Activated B cell treated with CpG ODN at 0.5 μM for 24 hours (primary cell): ENCODE data around the gene WDFY4. TPM values are rescaled to one million over a fixed set of nuclear protein-coding genes. Genes with fewer than 3 reads are reported as not detected.

Experiments used
- ATAC-seq: fragments of 200-7000 bp; cut with Tn5 transposase; one replicate; pipeline ENCODE4 v1.10.0; 2021; ENCODE audit warnings: low read depth, mild to moderate bottlenecking, moderate library complexity
- CTCF ChIA-PET: fragments of 350-600 bp; sonication (Branson Sonifier 250); formaldehyde crosslinking; loops from one replicate; lab custom pipeline; 2021; ENCODE audit warnings: antibody characterized with exemption; lab: Charles Lee
- POLR2A ChIA-PET: fragments of 350-600 bp; sonication (Branson Sonifier 250); formaldehyde crosslinking; loops from one replicate; lab custom pipeline; 2021; ENCODE audit warnings: antibody characterized with exemption; lab: Charles Lee
- DNase-seq: peaks from one replicate; pipeline ENCODE4 v3.0.0; 2022
- H3K27ac Mint-ChIP-seq: one replicate; pipeline ENCODE4 v1.8.0; 2020; ENCODE audit warnings: mixed read lengths
- H3K27me3 Mint-ChIP-seq: one replicate; pipeline ENCODE4 v1.8.0; 2021; ENCODE audit warnings: mixed read lengths
- H3K36me3 Mint-ChIP-seq: one replicate; pipeline ENCODE4 v1.8.0; 2021; ENCODE audit warnings: low read depth, mixed read lengths
- H3K4me1 Mint-ChIP-seq: one replicate; pipeline ENCODE4 v1.8.0; 2021; ENCODE audit warnings: mixed read lengths
- H3K4me3 Mint-ChIP-seq: one replicate; pipeline ENCODE4 v1.8.0; 2020; ENCODE audit warnings: mild to moderate bottlenecking, mixed read lengths
- H3K9me3 Mint-ChIP-seq: one replicate; pipeline ENCODE4 v1.8.0; 2020; ENCODE audit warnings: mixed read lengths
- intact Hi-C: fragments of 100-400 bp; cut with micrococcal nuclease; formaldehyde crosslinking; loops from one replicate; pipeline ENCODE4 v1.15.1; 2024
- total RNA-seq: library from RNA; stranded (reverse); gene quantifications from 2 replicates; pipeline ENCODE4 v1.2.3, GENCODE V29; 2022
- TF ChIP-seq, protein P1 (sequence below): fragments of 200-600 bp; IDR thresholded peaks from one replicate; pipeline ENCODE4 v1.8.0; 2022; ENCODE audit warnings: antibody characterized with exemption, mild to moderate bottlenecking

The WDFY4 gene
- total RNA-seq, 1 donor from 2014 or later = 488 TPM

DNA sequence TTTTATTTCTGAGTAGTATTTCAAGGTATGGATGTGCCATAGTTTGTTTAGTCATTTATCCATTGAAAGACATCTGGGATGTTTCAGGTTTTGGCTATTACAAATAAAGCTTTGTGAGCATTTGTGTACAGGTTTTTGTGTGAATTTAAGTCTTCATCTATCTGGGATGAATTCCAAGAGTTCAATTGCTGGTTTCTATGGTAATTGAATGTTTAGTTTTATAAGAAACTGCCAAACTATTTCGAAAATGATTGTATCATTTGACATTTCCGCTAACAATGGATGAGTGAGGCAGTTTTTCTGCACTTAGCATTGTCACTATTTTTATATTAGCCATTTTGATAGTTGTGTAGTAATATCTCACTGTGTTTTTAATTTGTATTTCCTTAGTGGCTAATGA is 99.4 kb downstream of the WDFY4 start:
- DNase-seq (no peak), ATAC-seq (no peak)
- Mint-ChIP-seq H3K27me3 (no peaks in the 10 kb centered on the region), H3K9me3 (no peaks in the 10 kb centered on the region), H3K36me3 (peaks cover 81% of the 10 kb centered on the region), H3K4me3 (no peak overlapping the region), H3K27ac (no peak overlapping the region), H3K4me1 (no peaks in the 10 kb centered on the region)
- ChIA-PET POLR2A (no interaction called here), CTCF (no interaction called here)
- intact Hi-C loops = loop anchor here (5.0 kb wide), 1 partner anchor 37 kb away; no protein-coding TSS in a partner anchor
- TF ChIP-seq, protein P1, sequence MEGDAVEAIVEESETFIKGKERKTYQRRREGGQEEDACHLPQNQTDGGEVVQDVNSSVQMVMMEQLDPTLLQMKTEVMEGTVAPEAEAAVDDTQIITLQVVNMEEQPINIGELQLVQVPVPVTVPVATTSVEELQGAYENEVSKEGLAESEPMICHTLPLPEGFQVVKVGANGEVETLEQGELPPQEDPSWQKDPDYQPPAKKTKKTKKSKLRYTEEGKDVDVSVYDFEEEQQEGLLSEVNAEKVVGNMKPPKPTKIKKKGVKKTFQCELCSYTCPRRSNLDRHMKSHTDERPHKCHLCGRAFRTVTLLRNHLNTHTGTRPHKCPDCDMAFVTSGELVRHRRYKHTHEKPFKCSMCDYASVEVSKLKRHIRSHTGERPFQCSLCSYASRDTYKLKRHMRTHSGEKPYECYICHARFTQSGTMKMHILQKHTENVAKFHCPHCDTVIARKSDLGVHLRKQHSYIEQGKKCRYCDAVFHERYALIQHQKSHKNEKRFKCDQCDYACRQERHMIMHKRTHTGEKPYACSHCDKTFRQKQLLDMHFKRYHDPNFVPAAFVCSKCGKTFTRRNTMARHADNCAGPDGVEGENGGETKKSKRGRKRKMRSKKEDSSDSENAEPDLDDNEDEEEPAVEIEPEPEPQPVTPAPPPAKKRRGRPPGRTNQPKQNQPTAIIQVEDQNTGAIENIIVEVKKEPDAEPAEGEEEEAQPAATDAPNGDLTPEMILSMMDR = no peak

DNA sequence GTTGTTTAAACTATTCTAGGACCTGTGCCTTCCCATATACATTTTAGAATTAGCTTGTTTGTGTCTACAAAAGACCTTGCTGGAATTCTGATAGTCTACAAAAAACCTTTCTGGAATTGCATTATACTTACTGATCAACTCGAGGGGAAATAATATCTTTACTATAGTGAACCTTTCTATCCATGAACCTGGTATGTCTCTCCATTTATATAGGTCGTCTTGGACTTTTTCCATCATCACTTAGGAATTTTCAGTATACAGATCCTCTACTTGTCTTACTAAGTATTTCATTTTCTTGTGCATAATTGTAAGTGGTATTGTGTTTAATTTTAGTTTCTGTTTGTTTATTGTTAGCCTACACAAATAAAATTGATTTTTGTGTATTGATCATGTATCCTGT is 101.1 kb downstream of the WDFY4 start:
- DNase-seq (no peak), ATAC-seq (no peak)
- CTCF ChIA-PET = interaction anchor here (1.0 to 1.3 kb wide), 2 partner anchors 128 to 129 kb away, joined by 3 to 7 read pairs; no protein-coding TSS in a partner anchor
- Mint-ChIP-seq H3K4me3 (no peak overlapping the region), H3K27ac (no peak overlapping the region), H3K9me3 (no peaks in the 10 kb centered on the region), H3K36me3 (peaks cover 83% of the 10 kb centered on the region), H3K4me1 (no peaks in the 10 kb centered on the region), H3K27me3 (no peaks in the 10 kb centered on the region)
- TF ChIP-seq, protein P1 = no peak
- intact Hi-C loops = no loop called here
- POLR2A ChIA-PET = no interaction called here

DNA sequence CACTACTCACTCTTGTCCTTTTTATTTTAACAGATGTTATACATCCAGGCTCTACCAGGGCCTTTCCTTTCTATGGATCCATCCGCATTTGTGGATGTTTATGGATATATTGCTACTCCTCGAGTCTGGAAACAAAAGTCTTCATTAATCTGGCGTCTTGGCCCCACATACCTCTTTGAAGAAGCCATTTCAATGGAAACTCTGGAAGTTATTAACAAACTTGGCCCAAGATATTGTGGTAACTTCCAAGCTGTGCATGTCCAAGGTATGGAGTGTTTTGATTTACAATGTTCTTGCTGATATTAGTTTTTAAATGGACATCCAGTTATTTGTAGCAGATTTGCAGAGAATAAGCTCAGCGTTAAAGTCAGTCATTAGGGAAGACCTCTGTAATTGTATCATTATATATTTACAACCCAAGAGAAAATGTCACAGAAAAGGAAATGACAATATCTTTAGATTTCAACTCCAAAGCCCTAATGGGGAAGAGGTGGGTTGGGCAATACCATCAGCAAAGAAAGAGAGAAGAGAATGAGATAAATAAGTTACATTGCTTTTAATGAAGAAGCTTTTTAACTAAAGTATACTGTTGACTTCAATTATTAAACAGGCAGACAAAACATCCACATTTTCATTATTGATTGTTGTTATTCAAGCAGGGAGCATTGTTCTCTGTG is 102.1 kb downstream of the WDFY4 start:
- no peak for ATAC-seq
- Mint-ChIP-seq H3K27ac (peak overlapping the region; percentile 35), H3K36me3 (peaks cover 84% of the 10 kb centered on the region), H3K27me3 (no peaks in the 10 kb centered on the region), H3K4me3 (no peak overlapping the region), H3K9me3 (no peaks in the 10 kb centered on the region), H3K4me1 (no peaks in the 10 kb centered on the region)
- intact Hi-C loops = no loop called here
- POLR2A ChIA-PET = no interaction called here
- no peak for DNase-seq
- CTCF ChIA-PET = interaction anchor here (1.0 kb wide), 1 partner anchor 129 kb away, joined by 5 read pairs; no protein-coding TSS in a partner anchor
- TF ChIP-seq, protein P1 = no peak

- TF ChIP-seq, protein P1 = no peak
- ChIA-PET POLR2A (no interaction called here), CTCF (interaction anchor here (0.6 kb wide), 1 partner anchor 130 kb away, joined by 3 read pairs; no protein-coding TSS in a partner anchor)
- no peak for DNase-seq
- Mint-ChIP-seq H3K4me3 (no peak overlapping the region), H3K9me3 (no peaks in the 10 kb centered on the region), H3K27me3 (no peaks in the 10 kb centered on the region), H3K4me1 (no peaks in the 10 kb centered on the region), H3K27ac (no peak overlapping the region), H3K36me3 (peaks cover 77% of the 10 kb centered on the region)
- intact Hi-C loops = no loop called here
- no peak for ATAC-seq
Measured at GRCh38 chr10:48788554-48788953, 103.9 kb downstream of the WDFY4 start.

DNA sequence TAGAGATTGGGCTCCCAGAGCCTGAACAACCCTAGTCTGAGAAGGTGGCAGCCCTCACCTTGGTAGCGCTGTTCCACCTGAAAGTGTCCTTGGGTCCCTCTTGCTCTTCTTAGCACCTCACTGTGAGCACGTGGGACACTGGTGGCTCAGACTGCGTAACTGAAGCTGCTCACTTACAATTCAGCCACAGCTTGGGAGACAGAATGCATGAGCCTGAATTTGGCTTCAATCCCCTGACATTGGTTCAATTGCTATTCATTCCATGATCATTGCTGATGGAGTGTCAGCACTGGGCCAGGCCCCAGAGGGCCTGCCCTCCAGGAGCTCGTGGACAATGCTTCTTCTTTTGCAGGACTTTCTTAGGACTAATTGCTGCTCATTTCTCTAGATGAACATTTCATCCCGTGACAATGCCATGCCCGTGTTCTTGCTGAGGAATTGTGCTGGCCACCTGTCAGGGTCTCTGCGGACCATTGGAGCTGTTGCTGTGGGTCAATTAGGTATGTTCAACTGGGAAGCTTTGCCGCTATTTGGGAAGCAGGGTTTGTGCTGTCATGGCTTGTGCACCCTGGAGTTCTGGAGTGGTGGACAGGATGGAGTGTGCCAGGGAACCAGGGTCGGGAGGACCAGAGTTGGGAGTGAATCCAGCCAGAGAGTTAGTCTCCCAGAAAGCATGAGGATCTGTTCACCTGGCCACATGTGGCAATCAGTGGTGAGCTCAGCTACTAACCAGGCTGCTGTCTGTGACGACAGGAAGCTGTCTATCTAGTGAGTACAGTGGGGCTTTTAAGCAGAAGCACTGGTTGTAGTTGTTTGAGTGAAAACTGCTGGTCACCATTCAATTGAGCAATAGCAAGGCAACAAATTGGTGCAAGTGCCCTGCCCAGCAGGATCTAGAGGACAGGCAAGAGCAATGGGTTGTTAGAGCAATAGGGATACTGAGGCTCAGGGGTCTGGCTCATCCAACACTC is 105.1 kb downstream of the WDFY4 start:
- Mint-ChIP-seq H3K36me3 (peaks cover 72% of the 10 kb centered on the region), H3K27ac (no peak overlapping the region), H3K27me3 (no peaks in the 10 kb centered on the region), H3K9me3 (no peaks in the 10 kb centered on the region), H3K4me3 (no peak overlapping the region), H3K4me1 (no peaks in the 10 kb centered on the region)
- CTCF ChIA-PET = no interaction called here
- POLR2A ChIA-PET = no interaction called here
- intact Hi-C loops = loop anchor here (5.0 kb wide), 1 partner anchor 38 kb away; no protein-coding TSS in a partner anchor
- no peak for ATAC-seq
- TF ChIP-seq, protein P1 = no peak
- no peak for DNase-seq
